Islet of Langerhans (tissue), 1 donor: ENCODE results near the gene ZBED1.
"Not testable (repeated sequence)": the region's sequence is repeated elsewhere in the genome, so short reads cannot be mapped to it uniquely, and the experiment has no call there.

Experiments used
- FAIRE-seq: peaks from one replicate; lab custom pipeline; 2011; peaks lifted over from hg19 to GRCh38; lab: Jason Lieb, UNC

ZBED1 gene

GRCh38 chrX:2497961-2498780 lies 2.6 kb downstream of the ZBED1 start:
- peak; percentile 45 for FAIRE-seq

DNA sequence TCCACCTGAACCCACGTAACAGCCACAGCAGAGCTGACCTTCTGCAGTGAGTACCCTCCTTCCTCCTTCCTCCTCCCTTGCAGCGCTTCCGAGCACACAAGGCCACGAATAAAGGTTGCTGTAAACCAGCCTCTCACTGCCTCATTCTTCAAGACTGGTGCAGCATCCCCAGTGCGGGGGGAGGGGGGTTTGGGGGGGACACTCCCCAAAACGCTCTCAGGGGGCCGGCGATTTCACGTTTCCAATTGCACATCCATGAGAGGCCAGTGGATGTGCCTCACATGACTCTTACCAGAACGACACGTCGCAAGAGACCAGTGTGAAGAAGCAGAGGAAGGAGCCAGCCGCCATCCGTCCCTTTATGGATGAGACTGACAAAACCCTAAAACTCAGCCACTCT lies 5.2 kb downstream of the ZBED1 start:
- FAIRE-seq, result no peak

DNA sequence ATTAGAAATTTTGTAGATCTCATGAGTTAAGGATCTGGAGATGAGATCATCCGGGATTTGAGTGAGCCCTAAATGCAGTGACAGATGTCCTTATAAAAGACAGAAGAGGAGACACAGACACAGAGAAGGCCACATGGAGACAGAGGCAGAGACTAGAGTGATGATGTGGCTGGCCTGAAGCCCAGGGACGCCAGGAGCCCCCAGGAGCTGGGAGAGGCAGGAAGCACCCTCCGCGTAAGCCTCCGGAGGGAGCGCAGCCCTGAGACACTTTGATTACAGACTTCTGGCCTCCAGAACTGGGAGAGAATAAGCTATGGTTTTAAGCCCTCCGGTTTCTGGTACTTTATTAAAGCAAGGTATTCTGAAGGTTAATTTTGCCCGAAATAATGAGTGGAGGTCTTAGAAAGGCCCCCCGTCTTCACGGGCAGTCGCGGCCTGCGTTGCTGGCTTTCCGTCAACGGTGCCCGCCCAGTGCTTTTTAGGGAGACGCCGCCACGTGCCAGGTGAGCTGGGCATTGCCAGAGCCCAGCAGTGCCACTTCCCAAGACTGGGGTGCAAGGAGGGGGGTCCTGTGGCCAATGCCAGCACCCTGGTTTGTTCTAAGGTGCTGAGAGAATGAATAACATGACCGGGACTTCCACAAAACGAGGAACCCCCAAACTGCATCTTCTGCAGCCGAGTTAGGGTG lies 8.1 kb downstream of the ZBED1 start:
- FAIRE-seq, result no peak

DNA sequence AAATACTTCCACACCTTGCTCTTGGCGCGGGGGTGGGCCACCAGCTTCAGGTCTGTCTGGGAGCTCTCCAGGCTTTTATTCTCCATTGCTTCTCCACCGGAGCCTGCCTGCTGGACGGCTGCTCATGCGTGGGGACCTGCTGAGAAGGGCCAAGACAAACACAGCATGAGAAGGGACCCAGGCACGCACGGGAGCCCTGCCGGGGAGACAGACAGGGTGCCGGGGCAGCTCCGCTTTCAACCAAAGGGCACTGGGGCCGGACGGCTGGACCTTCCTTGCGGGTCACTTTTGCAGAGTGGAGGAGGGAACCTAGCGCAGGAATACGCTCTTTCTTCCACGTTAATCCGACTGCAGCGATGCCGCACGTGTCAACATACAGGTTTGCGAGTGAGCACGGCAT lies 10.1 kb downstream of the ZBED1 start:
- no peak for FAIRE-seq

DNA sequence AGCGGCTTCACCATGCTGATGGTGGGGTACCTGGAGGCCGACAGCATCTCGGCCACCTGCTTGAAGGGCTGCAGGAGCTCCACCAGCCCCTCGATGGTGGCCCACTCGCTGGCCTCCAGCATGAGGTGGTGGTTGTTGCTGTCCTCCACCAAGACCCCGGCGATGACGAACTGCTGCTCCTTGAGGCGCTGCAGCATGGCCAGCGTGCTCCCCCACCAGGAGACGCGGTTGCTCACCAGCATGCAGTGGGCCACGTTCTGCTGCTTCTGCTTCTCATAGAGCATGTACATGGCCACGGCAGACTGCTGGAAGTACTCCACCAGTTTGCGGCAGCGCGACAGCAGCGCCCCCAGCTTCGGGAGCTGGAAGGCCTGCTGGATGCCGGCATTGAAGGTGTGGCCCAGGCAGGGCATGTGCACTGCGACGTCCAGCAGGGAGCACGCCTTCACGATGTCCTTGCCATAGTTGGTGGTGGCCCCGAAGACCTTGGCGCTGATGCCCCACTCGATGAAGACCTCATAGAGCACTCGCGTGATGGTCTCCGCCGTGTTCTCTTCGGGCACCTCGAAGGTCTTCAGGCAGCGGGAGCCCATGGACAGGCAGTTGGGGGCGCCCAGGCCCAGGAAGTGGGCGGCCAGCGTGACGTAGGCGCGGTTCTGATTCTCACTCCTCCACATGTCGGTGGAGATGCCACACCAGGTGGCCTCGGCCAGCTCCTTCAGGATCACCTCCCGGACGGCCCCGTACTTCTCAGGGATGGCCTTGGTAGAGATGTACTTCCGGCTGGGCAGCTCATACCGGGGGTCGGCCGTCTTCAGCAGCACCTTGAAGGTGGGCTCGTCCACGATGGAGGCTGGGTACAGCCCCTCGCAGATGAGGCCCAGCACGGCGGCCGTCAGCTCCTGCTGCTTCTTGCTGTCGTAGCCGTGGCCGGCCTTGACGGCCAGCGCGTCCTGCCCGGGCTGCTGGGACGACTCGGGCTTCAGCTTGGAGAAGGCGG lies 11.0 kb downstream of the ZBED1 start:
- no peak for FAIRE-seq

DNA sequence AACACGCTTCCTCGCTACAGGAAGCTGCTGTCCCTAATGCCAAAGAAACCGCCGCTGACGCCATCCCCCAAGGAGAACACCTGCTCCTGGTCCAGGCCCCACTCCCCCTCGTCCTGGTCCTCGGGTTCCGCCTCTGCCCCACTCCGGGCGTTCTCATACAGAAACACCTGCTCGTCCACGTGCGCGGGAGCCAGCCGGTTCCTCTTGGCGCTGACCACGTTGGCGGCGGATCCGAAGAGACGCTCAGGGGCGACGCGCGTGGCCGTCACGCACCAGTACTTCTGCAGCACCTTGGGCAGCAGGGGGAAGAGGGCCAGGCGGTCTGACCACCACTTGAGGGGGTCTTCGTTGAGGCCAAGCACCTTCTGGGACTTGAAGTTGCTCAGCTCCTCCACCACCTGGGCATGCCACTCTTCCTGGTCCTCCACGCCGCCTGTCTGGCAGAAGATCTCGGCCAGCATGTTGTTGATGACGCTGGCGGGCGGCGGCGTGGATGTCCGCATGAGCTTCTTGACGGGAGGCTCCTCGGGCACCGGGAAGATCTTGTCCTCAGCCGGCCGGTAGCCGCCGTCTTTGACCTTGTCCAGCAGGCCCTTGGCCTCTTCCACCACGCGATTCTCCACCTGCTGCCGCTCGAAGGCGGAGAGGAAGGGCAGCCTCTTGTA lies 12.0 kb downstream of the ZBED1 start:
- no peak for FAIRE-seq

- FAIRE-seq, result no peak
Observed at GRCh38 chrX:2487366-2487765, 13.4 kb downstream of the ZBED1 start.

GRCh38 chrX:2486476-2487133 lies 14.2 kb downstream of the ZBED1 start:
- no peak for FAIRE-seq

GRCh38 chrX:2485789-2486345 lies 14.9 kb downstream of the ZBED1 start:
- no peak for FAIRE-seq

DNA sequence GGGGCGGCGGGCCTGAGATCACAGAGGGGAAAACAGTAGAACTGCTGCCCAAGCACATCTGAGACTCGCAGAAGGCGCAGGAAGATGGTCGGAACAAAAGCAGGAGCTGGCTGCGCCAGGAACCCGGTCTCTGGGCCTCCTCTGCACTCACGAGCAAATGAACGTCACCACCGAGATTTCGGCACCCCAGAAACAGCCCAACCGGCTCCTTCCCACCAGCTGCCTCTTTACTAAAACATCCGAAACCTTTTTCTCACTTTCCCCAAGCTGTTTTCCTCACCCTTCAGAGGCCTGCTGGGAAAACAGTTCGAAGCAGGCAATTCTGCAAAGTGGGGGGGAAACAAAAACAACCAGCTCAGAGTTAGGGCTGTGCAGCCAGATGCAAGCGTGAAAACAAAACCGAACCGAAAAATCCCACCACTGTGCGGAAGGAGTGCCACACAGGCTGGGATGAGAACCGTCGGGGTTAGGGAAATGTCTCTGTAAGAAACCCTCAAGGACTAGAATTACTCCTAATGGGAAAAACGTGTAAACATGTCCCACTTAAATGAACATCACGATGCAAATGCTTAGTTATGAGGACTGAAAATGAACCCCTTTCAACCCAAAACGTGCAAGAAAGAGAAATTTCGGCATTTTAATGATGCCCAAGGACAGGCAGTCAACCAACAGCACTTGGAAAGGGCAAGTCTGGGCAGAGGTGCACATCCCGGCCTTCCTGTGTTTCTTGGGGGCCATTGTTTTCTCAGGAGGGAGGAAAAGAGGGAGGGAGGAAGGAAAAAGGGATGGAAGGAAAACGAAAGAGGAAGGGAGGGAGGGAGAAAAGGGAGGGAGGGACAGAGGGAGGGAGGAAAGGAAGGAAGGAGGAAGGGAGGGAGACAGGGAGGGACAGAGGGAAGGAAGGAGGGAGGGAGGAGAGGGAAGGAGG lies 15.8 kb downstream of the ZBED1 start:
- no peak for FAIRE-seq

- no peak for FAIRE-seq
Observed at GRCh38 chrX:2484256-2484655, 16.5 kb downstream of the ZBED1 start.

DNA sequence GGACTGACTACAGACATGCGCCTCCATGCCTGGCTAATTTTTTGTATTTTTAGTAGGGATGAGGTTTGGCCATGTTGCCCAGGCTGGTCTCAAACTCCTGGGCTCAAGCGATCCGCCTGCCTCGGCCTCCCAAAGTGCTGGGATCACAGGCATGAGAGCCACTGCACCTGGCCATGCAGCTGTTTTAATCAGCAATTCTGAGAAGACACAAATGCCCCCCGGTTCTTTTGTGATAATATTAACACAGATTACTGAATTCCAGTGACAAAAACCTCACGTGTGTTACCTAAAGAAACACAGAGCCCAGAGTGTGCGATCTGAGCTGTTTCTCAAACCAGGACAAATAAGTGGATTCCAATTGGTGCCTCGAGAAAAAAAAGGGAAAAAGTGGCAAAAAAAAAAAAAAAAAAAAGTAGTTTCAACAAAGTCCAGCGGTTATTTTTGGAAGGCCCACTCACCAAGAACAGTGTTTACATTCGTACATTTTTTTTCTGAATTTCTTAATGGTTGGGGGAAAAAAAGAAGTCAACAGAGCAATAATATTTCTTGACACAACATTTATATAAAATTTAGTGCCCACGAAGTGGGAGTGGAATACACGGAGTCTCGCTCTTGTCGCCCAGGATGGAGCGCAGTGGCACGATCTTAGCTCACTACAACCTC lies 17.2 kb downstream of the ZBED1 start:
- FAIRE-seq, result no peak

DNA sequence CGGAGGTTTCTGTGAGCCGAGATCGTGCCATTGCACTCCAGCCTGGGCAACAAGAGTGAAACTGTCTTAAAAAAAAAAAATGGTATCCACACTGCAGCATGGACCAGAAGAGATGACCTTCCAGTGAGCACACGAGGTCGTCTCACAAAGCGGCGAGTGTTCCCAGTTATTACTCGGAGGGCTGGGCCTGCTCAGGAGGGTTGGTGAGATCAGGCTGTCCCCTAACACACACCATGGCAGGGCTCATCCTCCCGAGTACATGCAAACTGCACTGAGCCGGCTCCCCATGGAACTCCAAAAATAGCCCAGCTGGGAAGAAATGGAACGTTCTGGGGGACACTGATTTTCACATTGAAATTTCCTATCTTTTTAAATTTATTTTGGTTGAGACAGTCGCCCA lies 19.2 kb downstream of the ZBED1 start:
- FAIRE-seq, result not testable (repeated sequence)

DNA sequence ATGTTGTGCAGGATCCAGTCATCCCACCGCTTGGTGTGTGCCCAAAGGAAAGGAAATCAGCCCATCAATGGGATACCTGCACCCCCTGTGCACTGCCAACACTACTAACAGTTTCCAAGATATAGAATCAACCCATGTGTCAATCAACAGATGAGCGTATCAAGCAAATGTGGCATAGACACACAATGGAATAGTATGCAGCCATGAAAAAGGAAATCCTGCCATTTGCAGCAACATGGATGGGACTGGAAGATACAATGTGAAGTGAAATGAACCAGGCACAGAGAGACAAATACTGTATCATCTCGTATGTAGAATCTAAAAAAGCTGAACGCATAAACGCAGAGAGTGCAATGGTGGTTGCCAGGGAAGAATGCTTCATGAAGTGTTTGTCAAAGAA lies 20.8 kb downstream of the ZBED1 start:
- not testable (repeated sequence) for FAIRE-seq

DNA sequence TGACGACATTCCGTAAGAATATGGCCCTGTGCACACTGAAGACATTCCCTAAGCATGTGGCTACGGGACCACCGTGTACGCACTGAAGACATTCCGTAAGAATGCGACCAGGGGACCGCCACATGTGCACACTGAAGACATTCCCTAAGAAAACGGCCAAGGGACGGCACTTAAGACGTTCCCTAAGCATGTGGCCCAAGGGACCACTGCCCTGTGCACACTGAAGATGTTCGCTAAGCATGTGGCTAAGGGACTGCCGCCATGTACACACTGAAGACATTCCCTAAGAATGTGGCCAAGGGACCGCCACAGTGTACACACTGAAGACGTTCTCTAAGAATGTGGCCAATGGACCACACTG lies 21.4 kb downstream of the ZBED1 start:
- FAIRE-seq, result no peak

DNA sequence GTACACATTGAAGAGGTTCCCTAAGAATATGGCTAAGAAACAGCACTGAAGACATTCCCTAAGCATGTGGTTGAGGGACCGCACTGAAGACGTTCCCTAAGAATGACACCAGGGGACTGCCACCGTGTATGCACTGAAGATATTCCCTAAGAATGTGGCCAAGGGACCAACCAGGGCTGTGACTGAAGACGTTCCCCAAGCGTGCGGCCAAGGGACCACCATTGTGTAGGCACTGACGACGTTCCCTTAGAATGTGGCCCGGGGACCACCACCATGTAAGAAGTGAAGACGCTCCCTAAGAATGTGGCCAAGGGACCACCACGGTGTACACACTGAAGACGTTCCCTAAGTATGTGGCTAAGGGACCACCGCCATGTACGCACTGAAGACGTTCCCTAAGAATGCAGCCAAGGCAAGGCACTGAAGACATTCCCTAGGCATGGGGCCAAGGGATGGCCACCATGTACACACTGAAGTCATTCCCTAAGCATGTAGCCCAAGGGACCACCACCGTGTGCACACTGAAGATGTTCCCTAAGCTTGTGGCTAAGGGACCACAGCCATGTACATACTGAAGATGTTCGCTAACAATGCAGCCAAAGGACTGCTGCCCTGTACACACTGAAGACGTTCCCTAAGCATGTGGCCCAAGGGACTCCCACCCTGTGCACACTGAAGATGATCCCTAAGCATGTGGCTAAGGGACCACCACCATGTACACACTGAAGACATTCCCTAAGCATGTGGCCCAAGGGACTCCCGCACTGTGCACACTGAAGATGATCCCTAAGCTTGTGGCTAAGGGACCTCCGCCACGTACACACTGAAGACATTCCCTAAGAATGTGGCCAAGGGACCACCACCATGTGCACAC lies 22.0 kb downstream of the ZBED1 start:
- no peak for FAIRE-seq

GRCh38 chrX:2477313-2477712 lies 23.5 kb downstream of the ZBED1 start:
- peak; percentile 47 for FAIRE-seq

GRCh38 chrX:2474963-2475726 lies 25.6 kb downstream of the ZBED1 start:
- no peak for FAIRE-seq
